Left colon (tissue), 2 donors: ENCODE data around the gene EXOC6. TPM values are rescaled to one million over a fixed set of nuclear protein-coding genes. Genes with fewer than 3 reads are reported as not detected.
A peak's percentile ranks its signal among the peaks of the same experiment; 100 is the strongest.
"Not testable (repeated sequence)": the region's sequence is repeated elsewhere in the genome, so short reads cannot be mapped to it uniquely, and the experiment has no call there.

Experiments used
- ATAC-seq: fragments of 200-7000 bp; cut with Tn5 transposase; one replicate; pipeline ENCODE4 v1.9.1; 2020; ENCODE audit warnings: mild to moderate bottlenecking, moderate library complexity
- DNase-seq, 2 donors: peaks; one replicate each; pipeline ENCODE4 v3.0.0-alpha.2; 2020
- intact Hi-C, 2 donors: fragments of 100-400 bp; cut with DNase I in 1 of 2; cut with micrococcal nuclease in 1 of 2; formaldehyde crosslinking; loops; one replicate each; pipeline versions ENCODE4 v1.11.2 to v1.14.0; 2022; cut with DNase I, micrococcal nuclease
- total RNA-seq, 2 donors: library from RNA; stranded (reverse); fragmentation: NEBNext Ultra II Directional; extraction: Animal tissue kit (Norgen Biotek cat#: 25700); gene quantifications; one replicate each; pipeline ENCODE4 v1.2.1, GENCODE V29; 2021
- donor health status: DM: no; HTN: no; CAD: no.
- donor health status: DM: yes; HTN: yes; CAD: no.

The EXOC6 gene
- total RNA-seq, 2 donors from 2014 or later, result 13.2 to 13.6 TPM

DNA sequence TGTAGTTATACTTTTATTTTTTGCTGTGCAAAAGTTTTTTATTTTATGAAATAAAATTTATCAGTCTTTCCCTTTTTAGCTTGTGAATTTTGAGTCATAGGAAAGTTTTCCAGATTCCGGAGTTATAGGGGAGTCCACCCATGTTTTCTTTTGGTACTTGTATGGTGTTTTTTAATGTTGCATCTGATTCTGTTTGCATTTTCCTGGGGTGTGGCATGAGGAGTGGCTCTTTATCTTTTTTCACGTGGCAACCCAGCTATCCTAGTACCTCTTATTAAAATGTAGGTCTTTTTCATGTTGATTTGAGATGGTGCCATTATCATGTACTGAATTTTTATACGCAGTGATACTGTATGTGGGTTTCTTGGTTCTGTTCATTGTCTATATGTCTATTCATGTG, 19.7 kb downstream of the EXOC6 start:
- intact Hi-C loops, result no loop called here
- ATAC-seq, result no peak
- DNase-seq, result no peak

DNA sequence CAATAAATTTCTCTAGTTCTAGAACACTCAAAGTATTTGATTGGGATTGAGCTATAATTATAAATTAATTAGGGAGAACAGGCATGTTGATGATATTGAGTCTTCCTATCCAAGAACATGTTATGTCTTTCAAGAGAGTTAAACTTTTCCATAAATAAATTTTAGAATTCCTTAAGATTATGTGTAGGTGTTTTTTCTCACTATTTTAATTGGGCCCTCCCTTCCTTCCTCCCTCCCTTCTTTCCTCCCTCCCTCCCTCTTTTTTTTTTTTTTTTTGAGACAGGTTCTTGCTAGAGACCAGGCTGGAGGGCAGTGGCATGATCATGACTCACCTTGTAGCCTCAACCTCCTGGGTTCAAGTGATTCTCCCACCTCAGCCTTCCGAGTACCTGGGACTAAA, 20.2 kb downstream of the EXOC6 start:
- no peak for DNase-seq
- ATAC-seq, result no peak
- intact Hi-C loops, result no loop called here

DNA sequence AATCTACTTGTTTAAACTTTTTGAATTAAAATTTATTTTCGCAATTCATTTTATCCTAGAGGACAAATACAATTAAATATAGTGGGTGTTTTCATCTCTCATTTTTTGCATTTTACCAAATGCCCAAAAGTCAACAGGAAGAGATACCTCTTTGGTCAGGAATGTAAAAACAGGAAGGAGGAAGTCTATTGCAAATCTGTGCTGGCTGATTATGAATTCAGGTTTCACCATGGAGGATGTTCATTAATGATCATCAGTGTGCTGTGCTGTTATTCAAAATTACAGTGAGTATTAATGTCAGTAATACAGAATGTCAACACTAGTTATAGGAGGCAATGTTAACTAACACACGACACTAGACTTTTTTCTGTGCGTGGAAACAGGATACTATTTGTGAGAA, 24.7 kb downstream of the EXOC6 start:
- DNase-seq (no peak), ATAC-seq (no peak)
- intact Hi-C loops, result no loop called here

DNA sequence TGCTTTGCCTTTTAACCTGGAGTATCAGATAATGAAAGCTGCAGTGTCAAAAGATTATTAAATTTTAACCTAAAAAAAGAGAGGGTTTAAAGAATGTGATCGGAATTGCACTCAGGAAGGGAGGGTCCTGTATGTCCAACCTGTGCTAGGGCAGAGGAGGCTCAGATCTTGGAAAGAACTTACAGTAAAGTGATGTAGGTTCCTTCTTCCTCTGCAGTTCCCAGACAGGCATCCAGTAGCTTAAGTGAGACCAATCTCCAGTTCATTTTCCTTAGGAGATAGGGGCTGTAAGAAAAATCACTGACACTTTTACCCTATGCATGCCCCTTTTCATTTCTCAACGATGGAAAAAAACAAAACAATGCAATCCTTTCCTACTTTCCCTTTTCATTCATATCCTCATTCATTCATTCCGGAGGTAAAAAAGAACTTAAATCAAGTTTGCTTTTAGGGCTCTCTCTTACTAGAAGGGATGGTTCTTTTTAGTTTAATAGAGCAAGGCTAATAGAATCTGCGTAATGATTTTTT, 28.3 kb downstream of the EXOC6 start:
- no peak for DNase-seq
- no peak for ATAC-seq
- intact Hi-C loops, result no loop called here

DNA sequence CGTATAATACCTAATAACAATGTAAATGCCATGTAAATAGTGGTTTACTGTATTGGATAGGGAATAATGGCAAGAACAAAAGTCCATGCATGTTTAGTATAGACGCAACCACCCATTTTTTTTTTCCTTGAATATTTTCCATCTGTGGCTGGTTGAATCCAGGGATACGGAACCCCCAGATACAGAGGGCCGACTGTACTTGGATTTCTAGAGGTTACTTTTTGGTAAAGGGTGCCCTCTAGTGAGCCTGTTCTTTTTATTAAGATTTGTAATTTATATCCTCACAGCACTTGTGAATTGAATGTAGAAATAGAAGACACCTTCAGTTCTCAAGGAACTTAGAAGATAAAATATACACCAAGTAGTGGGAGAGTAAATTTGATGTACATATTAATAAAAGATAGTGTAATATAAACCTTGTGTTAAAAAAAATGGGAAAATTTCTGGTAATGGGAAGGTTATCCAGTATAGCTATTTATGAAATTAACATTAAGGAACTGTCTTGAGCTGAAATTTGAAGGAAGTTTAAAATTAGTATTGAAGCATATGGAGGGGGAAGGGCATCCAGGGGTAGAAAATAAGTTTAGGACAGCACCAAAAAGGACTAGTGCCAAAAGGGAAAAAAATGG, 32.0 kb downstream of the EXOC6 start:
- intact Hi-C loops, result loop anchor here in 1 of 2 donors (10.0 kb wide), 1 partner anchor 194 kb away; the partner anchor contains the start of gene CYP26A1
- ATAC-seq, result peak; percentile 50

DNA sequence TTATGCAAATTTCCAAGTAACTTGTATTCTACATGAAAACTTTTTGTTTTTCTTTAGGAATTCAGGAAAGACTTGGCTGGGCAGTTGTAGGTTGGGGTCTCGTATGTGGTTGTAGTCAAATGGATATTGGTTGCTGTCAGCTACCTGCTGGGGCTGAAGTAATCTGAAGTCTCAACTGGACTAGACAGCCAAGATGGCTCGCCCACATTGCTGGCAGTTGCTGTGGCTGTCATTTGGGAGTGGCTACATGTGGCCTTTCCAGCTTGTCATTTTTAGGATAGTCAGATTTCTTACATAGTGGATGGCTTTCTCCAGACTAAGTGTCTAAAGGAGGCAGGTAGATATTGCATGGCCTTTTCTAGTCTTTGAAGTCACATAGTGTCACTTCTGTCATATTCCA, 32.6 kb downstream of the EXOC6 start:
- DNase-seq (no peak), ATAC-seq (no peak)
- intact Hi-C loops, result loop anchor here in 1 of 2 donors (10.0 kb wide), 1 partner anchor 194 kb away; the partner anchor contains the start of gene CYP26A1

More for the DNA sequence above, 32.0 kb downstream of the EXOC6 start:
- no peak for DNase-seq

DNA sequence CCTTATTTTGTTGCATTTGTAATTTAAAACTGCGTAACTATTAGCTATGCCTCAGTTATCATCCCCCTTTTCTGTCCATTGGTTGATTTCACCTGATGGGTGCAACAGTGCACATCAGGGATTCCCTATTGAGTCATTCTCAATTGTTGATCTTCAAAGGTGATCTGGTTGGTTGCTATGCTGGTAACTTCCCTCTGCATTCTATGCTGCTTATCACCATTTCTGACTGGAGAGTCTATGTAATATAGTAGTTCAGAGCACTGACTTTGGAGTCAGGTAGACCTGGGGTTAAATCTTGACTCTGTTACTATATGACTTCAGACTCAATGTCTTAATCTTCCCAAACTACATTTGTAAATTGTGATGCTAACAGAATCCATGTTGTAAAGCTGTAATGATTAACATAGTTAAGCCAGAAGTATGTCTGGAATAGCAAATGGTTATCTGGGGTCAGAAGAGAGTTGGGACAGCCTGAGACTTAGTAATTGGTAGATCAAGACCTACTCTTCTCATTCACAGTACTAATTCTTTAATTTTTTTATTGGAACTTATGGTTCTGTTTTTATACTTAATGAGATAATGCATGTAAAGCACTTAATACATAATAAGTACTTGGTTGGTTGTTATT, 38.1 kb downstream of the EXOC6 start:
- intact Hi-C loops, result loop anchor here in 1 of 2 donors (10.0 kb wide), 1 partner anchor 188 kb away; the partner anchor contains the start of gene CYP26A1
- DNase-seq (no peak), ATAC-seq (peak; percentile 45)

DNA sequence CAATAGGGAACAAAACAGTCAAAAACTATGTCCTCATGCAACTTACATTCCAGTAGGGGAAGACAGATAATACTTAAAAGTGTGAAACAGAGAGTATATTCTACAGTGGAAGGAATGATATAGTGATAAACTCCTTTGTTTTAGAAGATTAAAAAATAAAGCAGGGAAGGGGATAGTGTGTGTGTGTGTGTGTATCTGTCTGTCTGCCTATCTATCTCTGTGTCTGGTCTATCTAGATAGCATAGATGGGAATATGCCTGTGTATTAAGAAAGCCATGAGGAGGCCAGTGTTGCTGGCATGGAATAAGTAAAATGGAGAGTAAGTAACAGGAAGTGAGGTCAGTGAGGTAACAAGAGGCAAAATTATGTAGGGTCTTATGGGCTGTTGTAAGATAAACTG, 42.2 kb downstream of the EXOC6 start:
- intact Hi-C loops, result no loop called here
- DNase-seq (no peak), ATAC-seq (no peak)

DNA sequence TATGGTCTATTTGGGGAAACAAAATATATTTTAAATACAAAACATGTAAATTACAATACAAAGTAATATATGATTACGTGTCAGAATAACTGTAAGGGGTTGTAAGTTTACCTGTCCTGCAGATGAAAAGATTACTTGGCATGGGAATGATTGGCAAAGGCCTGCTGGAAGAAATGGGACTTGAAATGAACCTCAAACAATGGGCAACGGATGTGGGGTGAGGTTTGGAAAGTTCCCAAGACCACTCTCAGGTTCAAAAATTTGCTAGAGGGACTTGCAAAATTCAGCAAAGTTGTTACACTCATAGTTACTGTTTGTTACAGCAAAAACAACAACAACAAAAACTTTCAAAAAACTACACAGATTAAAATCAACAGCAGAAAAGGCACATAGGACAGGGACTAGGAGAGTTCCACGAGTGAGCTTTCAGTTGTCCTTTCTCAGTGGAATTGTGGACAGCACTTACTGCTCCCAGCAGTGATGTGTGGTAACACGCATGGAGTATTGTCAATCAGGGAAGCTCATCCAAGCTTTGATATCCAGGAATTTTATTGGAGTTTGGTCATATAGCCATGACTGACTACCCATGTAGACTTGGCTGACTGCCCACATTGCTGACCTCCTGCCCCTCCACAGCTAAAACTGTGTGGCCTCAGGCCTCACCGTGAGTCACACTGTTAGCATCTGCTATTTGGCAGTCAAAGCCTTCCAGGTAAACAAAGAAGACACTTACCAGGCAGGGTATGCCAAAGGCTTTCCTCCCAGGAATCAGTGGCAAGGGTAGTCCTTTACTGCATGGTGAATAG, 43.8 kb downstream of the EXOC6 start:
- DNase-seq (peak; percentile 77 to 84), ATAC-seq (peak; percentile 99)
- intact Hi-C loops, result no loop called here

DNA sequence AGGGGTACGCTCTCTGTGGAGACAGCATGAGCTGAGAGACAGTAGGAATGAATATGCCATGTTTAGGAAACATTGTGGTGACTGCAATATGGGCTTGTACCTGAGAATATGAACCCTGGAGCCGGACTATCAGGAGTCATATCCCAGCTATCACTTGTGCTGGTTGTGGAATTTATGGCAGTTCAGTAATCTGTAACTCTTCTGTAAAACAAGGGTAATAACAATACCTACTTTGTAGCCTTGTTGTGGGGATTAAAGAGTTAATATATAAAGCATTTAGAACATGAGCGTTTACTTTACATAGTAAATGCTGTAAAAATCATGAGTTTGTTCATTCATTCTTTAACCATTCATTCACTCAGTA, 44.4 kb downstream of the EXOC6 start:
- intact Hi-C loops, result no loop called here
- DNase-seq (no peak), ATAC-seq (peak; percentile 69)

DNA sequence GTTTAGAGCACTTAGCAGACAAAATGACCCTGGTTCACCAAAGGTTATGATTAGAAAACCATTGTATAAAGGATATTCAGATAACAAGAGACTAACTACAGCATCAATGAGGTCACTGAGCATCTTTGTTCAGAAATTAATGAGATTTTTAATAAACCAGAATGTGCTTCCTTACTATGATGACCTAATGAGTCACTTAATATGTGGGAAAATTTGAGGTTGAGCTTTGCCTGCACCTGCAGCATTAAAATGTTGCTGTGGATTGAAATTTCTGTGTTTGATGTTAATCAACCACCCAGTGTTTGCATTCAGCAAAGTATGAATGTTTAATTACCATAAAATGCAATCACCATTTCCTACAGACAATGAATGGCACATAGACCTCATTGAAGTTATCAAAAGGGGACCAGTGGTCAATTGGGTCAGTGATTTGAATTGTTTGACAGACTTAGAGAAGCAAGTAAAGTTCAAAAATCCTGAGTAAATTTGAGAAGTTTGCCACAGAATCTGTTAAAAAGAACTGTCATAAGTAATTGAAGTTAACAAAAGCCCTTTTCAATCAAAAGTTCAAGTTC, 45.8 kb downstream of the EXOC6 start:
- DNase-seq, result no peak
- intact Hi-C loops, result no loop called here
- ATAC-seq, result no peak

DNA sequence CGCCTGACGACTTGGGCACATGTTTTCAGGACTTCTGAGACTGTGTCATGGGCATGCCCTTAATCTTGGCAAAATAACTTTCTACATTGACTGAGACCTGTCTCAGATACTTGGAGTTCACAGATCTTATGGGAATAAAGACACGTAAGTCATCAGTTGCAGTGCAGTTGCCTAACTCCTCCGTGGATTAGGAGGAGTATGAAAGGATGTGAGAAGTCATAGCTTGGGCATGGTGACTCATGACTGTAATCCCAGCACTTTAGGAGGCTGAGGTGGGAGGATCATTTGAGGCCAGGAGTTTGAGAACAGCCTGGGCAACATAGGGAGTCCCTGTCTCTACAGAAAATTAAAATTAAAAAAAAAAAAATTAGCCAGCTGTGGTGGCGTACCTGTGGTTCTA, 49.6 kb downstream of the EXOC6 start:
- intact Hi-C loops, result no loop called here
- DNase-seq (no peak), ATAC-seq (no peak)

DNA sequence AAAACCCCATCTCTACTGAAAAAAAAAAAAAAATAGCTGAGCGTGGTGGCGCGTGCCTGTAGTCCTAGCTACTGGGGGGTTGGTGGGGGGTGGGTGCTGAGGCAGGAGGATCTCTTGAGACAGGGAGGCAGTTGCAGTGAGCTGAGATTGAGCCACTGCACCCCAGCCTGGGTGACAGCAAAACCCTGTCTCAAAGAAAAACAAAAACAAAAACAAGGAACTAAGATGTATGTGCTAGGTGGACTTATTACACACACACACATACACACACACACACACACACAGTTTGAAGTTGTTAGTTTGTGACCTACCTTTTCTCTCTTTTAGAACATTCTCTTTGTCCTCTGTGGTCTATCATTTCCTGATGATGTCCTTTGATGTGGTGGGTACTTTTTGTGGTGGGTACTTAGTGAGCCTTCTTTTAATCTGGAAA, 53.5 kb downstream of the EXOC6 start:
- ATAC-seq (no peak), DNase-seq (no peak)
- intact Hi-C loops, result no loop called here

DNA sequence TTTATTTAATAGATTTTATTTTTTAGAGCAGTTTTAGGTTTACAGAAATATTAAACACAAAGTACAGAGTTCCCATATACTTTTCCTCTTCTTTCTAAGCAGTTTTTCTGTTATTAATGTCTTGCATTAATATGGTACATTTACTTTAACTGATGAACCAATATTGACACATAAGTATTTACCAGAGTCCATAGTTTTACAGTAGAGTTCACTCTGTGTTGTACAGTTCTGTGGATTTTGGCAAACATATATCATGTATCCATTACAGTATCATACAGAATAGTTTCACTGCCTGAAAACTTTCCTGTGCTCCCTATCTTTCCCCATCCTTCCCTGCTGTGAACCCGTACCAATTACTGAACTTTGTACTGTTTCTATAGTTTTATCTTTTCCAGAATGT, 55.3 kb downstream of the EXOC6 start:
- intact Hi-C loops, result no loop called here
- DNase-seq (no peak), ATAC-seq (no peak)

DNA sequence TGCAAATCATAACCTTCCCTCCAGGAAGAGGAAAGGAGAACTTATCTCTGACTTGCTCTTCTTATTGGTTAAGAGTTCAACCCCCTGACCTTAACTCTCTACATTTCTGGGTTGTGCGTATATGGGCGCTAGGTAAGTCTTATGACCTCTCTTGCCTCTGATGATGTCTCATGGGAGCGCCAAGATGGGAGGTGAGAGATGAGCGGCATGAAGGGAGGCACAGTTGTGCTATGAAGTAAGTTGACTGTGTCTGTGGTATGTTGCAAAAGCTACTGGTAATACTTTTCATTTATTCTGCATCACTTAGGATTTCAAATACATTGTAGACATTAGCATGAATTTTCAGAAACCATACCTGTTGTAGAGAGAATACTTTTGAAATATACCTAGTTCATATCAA, 59.0 kb downstream of the EXOC6 start:
- ATAC-seq, result no peak
- intact Hi-C loops, result no loop called here
- DNase-seq, result no peak

DNA sequence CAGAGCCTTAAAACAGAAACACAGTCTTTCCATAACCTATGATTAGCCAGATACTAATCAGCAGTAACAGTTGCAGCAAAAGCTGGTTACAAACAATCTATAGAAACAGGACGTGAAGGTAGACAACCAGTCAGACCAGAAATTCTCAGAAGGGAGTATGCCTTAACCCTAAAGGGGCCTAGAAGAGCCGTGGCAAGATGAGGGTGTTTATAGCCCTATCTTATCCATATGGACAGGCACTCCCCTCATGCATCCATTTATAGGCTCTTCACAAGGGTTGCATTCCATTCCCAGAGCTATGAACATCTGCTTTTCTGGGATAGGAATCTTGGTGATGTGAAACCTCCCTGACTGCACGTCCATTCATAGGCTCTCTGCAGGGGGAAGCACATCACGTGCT, 64.3 kb downstream of the EXOC6 start:
- DNase-seq, intact Hi-C loops, ATAC-seq: not testable (repeated sequence)

DNA sequence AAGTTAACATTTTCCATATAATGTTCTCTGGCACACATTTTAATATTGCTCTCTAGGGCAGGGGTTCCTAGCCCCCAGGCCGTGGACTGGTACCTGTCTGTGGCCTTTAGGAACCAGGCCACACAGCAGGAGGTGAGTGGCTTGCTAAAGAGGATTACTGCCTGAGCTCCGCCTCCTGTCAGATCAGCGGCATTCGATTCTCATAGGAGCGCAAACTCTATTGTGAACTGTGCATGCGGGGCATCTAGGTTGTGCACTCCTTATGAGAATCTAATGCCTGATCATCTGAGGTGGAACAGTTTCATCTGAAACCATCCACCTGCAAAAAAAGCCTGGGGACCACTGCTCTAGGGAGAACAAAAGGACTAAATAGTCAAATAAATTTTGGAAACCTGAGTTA, 65.7 kb downstream of the EXOC6 start:
- ATAC-seq, result no peak
- intact Hi-C loops, result no loop called here
- DNase-seq, result no peak

DNA sequence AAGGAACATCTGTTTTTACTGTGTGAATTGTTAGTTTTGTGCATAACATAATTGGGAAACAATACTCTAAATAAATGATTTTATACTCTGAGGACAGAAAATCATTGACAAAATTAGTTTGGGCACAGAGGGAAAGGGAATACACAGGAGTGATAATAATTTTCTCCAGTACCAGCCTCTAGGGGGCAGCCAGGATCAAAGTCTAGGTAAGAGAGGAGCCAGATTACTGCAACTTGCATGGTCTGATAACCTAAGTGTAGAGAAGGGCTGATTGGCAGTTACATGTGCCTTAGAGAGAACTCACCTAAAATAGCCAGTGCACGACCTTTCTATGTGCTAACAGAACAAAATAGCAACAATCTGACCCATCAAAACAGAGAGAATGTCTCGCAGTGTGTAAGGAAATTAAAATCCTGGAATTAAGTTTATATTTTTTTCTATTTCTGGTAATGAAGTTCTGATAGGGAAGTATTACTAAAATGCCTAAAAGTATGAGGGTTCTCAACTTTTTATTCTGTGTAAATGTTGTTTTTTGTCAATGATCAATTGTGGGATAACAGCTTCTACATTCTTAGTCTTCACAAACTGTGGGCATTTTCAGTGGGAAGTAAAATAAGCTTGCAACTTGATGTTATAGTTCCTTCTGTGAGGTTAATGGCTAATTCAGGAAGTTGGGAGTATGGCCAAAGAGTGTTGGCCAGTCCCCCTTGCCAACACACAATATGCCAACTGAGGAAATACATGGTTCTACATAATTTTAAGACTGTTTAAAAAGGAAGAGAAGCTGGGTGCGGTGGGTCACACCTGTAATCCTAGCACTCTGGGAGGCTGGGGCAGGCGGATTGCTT, 66.4 kb downstream of the EXOC6 start:
- intact Hi-C loops, result no loop called here
- DNase-seq (peak in 1 of 2 donors; percentile 40), ATAC-seq (peak; percentile 85)
